Activated CD4-positive, alpha-beta T cell treated with anti-CD3 and anti-CD28 coated beads, Interleukin-2, Interleukin-4, amounts not matched to agents 100 ng/mL and 50 ng/mL, durations not matched to agents 16 hours and 8 hours (primary cell): ENCODE results near the gene CTPS2.
"Not testable (repeated sequence)": the region's sequence is repeated elsewhere in the genome, so short reads cannot be mapped to it uniquely, and the experiment has no call there.

Experiments used
- DNase-seq: peaks from one replicate; pipeline ENCODE4 v3.0.0-alpha.2; 2020; ENCODE audit warnings: low spot score

The CTPS2 gene

GRCh38 chrX:16653424-16653823 lies 59.0 kb downstream of the CTPS2 start:
- no peak for DNase-seq

GRCh38 chrX:16651391-16652024 lies 61.0 kb downstream of the CTPS2 start:
- DNase-seq: no peak

GRCh38 chrX:16649858-16650257 lies 62.6 kb downstream of the CTPS2 start, which contains the start of gene S100G:
Gene S100G (plus strand): TSS chrX:16650158. CDS start chrX:16651007, 849 bp downstream.
- DNase-seq: no peak

- DNase-seq: no peak
Observed at GRCh38 chrX:16646366-16647138, 65.9 kb downstream of the CTPS2 start.

- no peak for DNase-seq
Observed at GRCh38 chrX:16643176-16643575, 69.3 kb downstream of the CTPS2 start.

- no peak for DNase-seq
Observed at GRCh38 chrX:16640823-16641222, 71.6 kb downstream of the CTPS2 start.

- DNase-seq: no peak
Observed at GRCh38 chrX:16639966-16640365, 72.5 kb downstream of the CTPS2 start.

- DNase-seq: no peak
Observed at GRCh38 chrX:16638533-16638932, 73.9 kb downstream of the CTPS2 start.

- DNase-seq: no peak
Observed at GRCh38 chrX:16635596-16635995, 76.9 kb downstream of the CTPS2 start.

GRCh38 chrX:16635040-16635439 lies 77.4 kb downstream of the CTPS2 start:
- no peak for DNase-seq

GRCh38 chrX:16633754-16634153 lies 78.7 kb downstream of the CTPS2 start:
- no peak for DNase-seq

- DNase-seq: no peak
Observed at GRCh38 chrX:16629909-16630308, 82.6 kb downstream of the CTPS2 start.

GRCh38 chrX:16628946-16629595 lies 83.4 kb downstream of the CTPS2 start:
- DNase-seq: no peak

GRCh38 chrX:16628511-16628910 lies 84.0 kb downstream of the CTPS2 start:
- not testable (repeated sequence) for DNase-seq

GRCh38 chrX:16619024-16619423 lies 93.4 kb downstream of the CTPS2 start:
- DNase-seq: no peak

GRCh38 chrX:16618422-16618821 lies 94.0 kb downstream of the CTPS2 start:
- DNase-seq: no peak

- no peak for DNase-seq
Observed at GRCh38 chrX:16617382-16617781, 95.1 kb downstream of the CTPS2 start.

GRCh38 chrX:16612257-16612897 lies 100.1 kb downstream of the CTPS2 start:
- no peak for DNase-seq

- not testable (repeated sequence) for DNase-seq
Observed at GRCh38 chrX:16610654-16611053, 101.8 kb downstream of the CTPS2 start.

GRCh38 chrX:16610121-16610621 lies 102.3 kb downstream of the CTPS2 start:
- DNase-seq: no peak

GRCh38 chrX:16606142-16606720 lies 106.2 kb downstream of the CTPS2 start:
- no peak for DNase-seq

- no peak for DNase-seq
Observed at GRCh38 chrX:16604337-16604736, 108.1 kb downstream of the CTPS2 start.
